Muscle layer of colon (tissue), 2 donors: ENCODE measurements around the gene ZNF771.

Source experiments
- H3K27ac ChIP-seq: one replicate; pipeline ENCODE4 v1.7.0; 2013; ENCODE audit warnings: low read depth, mild to moderate bottlenecking, low read length, moderate library complexity
- H3K27me3 ChIP-seq, 2 donors: one replicate each; pipeline ENCODE4 v1.7.0; 2013; ENCODE audit warnings: low read length in 2 of 2, mild to moderate bottlenecking in 2 of 2; ENCODE audit not compliant: insufficient read depth in 2 of 2, control insufficient read depth in 1 of 2
- H3K36me3 ChIP-seq: one replicate; pipeline ENCODE4 v1.7.0; 2013; ENCODE audit warnings: mild to moderate bottlenecking, low read length; ENCODE audit not compliant: insufficient read depth
- H3K4me1 ChIP-seq: one replicate; pipeline ENCODE4 v1.7.0; 2013; ENCODE audit warnings: mild to moderate bottlenecking, low read length; ENCODE audit not compliant: insufficient read depth
- H3K4me3 ChIP-seq, 2 donors: one replicate each; pipeline ENCODE4 v1.7.0; 2013; ENCODE audit warnings: low read length in 2 of 2, low read depth in 1 of 2, mild to moderate bottlenecking in 1 of 2, moderate library complexity in 1 of 2
- H3K9ac ChIP-seq: one replicate; pipeline ENCODE4 v1.7.0; 2013; ENCODE audit warnings: low read length
- H3K9me3 ChIP-seq: one replicate; pipeline ENCODE4 v1.7.0; 2013; ENCODE audit warnings: mild to moderate bottlenecking, low read length
- donor health status: abdominal sarcoma.
- donor health status: Adenocarcinoma of cecum.

ZNF771 gene

DNA sequence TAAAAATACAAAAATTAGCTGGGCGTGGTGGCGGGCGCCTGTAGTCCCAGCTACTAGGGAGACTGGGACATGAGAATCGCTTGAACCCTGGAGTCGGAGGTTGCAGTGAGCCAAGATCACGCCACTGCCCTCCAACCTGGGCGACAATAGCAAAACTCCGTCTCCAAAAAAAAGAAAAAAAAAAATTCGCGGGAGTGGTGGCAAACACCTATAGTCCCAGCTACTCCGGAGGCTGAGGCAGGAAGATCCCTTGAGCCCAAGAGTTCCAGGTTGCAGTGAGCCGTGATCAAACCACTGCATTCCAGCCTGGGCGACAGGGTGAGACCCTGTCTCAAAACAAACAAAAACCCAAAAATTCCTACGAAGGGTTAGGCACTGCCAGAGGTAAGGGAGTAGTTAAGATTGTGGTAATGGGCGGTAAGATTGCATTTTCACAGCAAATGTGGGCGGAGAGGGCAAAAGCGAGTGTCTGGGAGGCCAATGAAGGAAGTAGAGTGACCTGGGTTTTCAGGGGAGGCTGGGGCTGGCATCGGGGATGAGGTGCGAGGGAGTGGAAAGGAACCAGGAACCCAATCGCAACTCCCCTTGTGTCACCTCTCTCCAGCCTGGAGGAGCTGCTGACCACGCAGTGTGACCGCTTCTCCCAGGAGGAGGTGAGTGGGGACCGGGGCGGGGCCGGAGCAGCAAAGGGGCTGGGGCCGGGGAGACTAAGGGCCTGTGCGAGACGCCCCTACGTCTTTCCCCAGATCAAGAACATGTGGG is 30.2 kb upstream of the ZNF771 start:
- peak overlapping the region; percentile 100 for H3K27ac ChIP-seq
- peaks cover 12% of the 10 kb centered on the region for H3K4me1 ChIP-seq
- H3K27me3 ChIP-seq, result no peaks in the 10 kb centered on the region
- H3K36me3 ChIP-seq, result peaks cover 5% of the 10 kb centered on the region
- H3K9me3 ChIP-seq, result no peaks in the 10 kb centered on the region
- peak overlapping the region; percentile 79 for H3K9ac ChIP-seq
- H3K4me3 ChIP-seq, result peak overlapping the region; percentile 71 to 93

DNA sequence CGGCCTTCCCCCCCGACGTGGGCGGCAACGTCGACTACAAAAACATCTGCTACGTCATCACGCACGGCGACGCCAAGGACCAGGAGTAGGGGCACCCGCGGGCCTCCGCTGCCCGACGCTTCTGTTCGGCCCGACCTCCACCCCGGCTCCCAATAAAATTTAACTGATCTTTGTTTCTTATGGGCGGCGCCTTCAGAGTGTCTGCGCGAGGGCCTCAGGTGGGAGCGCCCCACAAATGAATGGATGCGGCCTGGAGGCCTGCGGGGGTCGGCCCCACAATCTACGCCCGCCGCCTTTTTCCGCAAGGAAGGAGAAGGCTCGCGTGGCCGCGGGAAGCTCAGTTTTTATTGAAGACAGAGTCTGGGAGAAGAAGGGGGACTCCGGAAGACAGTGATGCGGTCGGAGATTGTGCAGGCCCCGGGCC is 29.6 kb upstream of the ZNF771 start:
- Histone ChIP-seq H3K27ac (peak overlapping the region; percentile 100), H3K9ac (peak overlapping the region; percentile 79), H3K9me3 (no peaks in the 10 kb centered on the region), H3K27me3 (no peaks in the 10 kb centered on the region), H3K36me3 (peaks cover 5% of the 10 kb centered on the region), H3K4me3 (peak overlapping the region; percentile 71 to 93), H3K4me1 (peaks cover 12% of the 10 kb centered on the region)

DNA sequence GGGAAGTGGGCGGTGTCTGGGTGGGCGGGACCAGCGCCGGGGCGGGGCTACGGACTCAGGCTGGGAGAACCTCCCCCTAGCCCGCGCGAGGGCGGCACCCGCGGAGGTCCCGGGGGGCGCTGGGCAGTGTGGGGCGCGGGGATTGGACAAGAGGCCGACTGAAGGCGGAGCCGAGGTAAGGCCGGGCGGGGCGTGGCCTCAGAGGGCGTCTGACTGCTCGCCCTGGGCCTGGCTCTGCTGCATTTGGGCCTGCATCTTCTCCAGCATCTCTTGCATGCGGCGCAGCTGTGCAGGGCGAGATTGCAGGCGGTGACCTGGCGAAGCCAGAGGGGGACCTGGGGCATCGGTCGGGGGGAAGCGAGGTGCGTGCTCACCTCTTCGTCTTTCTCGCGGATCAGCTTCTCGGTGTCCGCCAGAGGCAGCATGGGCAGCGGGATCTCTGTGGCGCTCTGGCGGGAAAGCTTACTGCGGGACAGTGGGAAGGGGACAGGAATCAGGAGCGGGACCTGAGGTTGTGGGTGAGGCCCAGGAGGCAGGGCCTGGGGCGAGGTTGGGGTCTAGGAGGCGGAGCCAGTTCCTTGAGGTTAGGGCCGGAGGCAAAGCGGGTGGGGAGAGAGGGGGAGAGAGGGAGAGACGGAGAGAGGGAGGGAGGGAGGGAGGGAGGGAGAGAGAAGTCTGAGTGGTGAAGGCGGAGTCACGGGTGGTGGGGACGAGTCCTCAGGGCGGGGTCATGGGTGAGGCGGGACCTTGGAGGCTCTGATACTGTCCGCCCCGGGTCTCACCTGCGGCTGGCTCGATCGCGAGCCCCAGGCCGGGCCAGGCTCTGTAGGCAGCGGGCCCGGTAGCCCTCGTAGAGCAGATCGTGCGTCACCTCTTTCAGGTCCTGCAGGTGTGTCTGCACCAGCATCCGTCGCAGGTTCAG is 28.9 kb upstream of the ZNF771 start:
- Histone ChIP-seq H3K4me1 (peaks cover 12% of the 10 kb centered on the region), H3K27ac (peak overlapping the region; percentile 100)

DNA sequence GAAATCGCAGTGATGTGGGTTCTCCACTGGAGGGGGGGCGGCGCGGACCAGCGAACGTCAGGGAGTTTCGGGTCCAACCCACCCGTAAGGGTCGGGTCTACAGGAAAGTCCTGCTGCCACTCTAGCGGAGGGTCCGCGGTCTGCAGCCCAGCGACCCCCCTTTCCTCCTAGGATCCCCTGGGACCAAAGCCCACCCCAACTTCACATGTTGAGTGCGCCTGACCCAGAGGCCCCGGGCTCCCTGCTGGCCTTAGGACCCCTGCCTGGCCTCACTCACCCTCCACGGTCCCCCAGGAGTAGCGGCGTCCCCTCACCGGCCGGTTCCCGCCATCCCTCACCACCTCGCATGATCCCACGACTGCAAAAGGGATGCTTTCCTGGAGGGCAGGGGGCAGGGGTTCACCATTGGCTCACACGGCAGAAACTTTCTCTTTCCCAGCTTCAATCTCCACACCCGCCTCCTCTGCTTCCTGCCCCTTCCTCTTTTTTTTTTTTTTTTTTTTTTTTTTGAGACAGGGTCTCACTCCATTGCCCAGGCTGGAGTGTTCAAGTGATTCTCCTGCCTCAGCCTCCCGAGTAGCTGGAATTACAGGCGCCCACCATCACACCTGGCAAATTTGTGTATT is 28.1 kb upstream of the ZNF771 start:
- Histone ChIP-seq H3K36me3 (peaks cover 5% of the 10 kb centered on the region), H3K4me3 (peak overlapping the region; percentile 49 to 93), H3K4me1 (peaks cover 12% of the 10 kb centered on the region), H3K9me3 (no peaks in the 10 kb centered on the region), H3K9ac (peak overlapping the region; percentile 53), H3K27ac (peak overlapping the region; percentile 97), H3K27me3 (no peaks in the 10 kb centered on the region)

More for the DNA sequence above, 28.9 kb upstream of the ZNF771 start:
- H3K4me3 ChIP-seq, result peak overlapping the region; percentile 71 to 93
- no peaks in the 10 kb centered on the region for H3K9me3 ChIP-seq
- H3K27me3 ChIP-seq, result no peaks in the 10 kb centered on the region
- peak overlapping the region; percentile 71 for H3K9ac ChIP-seq
- peaks cover 5% of the 10 kb centered on the region for H3K36me3 ChIP-seq

DNA sequence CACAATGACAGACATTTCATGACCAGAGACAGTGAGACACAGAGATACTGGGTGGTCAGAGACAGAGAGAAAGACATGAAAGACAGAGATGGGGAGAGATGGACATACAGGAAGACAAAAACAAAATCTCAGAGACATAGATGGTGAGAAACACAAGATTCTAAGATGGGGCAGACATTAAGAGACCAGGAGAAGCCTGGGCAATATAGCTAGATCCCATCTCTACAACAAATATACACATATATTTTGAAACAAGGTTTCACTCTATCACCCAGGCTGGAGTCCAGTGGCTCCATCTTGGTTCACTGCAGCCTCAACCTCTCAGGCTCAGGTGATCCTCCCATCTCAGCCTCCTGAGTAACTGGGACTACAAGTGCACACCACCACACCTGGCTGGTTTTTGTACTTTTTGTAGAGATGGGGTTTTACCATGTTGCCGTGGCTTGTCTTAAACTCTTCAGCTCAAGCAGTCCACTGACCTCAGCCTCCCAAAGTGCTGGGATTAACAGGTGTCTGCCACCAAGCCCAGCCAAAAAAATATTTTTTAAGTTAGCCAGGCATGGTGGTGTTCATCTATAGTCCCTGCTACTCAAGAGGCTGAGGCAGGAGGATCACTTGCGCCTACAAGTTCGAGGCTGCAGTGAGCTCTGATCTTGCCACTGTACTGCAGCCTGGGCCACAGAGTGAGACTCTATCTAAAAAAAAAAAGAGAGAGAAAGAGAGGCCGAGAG is 27.2 kb upstream of the ZNF771 start:
- H3K27ac ChIP-seq, result no peak overlapping the region
- H3K9ac ChIP-seq, result no peak overlapping the region
- H3K27me3 ChIP-seq, result no peaks in the 10 kb centered on the region

DNA sequence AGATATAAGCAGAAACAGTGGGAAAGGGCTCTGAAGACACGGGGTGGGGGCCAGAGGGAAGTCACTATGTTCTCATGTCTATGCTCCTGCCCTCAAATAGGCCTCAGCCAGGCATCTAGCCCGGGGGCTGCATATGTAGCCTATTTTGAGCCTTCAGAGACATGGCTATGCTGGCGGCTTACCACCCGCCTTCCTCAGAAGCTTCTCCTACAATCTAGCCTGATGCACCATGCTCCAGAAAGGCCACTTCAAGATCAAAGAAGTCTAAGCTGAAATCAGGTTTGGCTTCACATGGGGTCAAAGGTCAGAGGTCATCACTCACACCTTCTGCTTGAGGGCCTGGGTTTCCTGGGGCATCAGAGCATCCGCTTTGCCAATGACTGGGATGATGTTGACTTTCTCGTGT is 26.6 kb upstream of the ZNF771 start:
- H3K27ac ChIP-seq, result no peak overlapping the region
- peaks cover 5% of the 10 kb centered on the region for H3K36me3 ChIP-seq
- peaks cover 12% of the 10 kb centered on the region for H3K4me1 ChIP-seq
- no peaks in the 10 kb centered on the region for H3K9me3 ChIP-seq
- no peak overlapping the region for H3K9ac ChIP-seq
- H3K4me3 ChIP-seq, result no peak overlapping the region
- H3K27me3 ChIP-seq, result no peaks in the 10 kb centered on the region

More for the DNA sequence above, 27.2 kb upstream of the ZNF771 start:
- H3K4me1 ChIP-seq, result peaks cover 12% of the 10 kb centered on the region
- H3K9me3 ChIP-seq, result no peaks in the 10 kb centered on the region
- H3K4me3 ChIP-seq, result no peak overlapping the region
- H3K36me3 ChIP-seq, result peaks cover 5% of the 10 kb centered on the region

DNA sequence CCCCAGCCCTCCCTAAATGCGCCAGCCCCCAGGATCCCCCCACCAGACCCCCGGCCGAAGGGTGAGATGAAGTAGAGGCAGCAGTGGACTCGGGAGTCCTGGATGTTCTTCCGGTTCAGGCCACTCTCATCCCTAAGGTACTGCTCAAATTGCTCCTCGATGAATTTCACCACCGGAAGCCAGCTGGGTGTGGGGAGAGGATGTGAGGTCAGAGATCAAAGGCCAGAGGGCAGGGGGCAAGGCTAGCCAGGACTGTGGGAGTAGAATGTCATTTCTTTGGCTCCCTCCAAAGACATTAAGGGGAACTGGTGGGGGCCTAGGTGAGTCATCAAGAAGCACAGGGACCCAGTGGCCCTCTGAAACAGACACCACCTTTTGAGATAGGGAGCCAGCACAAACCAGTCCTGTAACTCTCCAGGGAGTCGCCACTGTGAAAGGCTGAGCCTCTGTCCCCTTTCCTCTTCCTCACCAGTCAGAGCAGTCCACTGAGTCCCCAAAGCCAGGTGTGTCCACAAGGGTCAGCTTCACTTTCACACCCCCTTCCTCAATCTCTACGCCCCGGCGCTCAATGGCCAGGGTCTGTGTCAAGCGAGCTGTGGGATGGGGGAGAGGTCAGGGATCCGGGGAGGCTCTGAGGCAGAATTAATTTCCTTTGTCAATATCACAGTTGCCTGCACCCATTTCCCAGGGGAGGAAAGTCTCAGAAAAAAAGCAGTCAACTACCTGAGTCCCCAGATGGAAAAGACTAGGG is 25.9 kb upstream of the ZNF771 start:
- peaks cover 5% of the 10 kb centered on the region for H3K36me3 ChIP-seq
- H3K9ac ChIP-seq, result no peak overlapping the region
- H3K9me3 ChIP-seq, result no peaks in the 10 kb centered on the region
- peaks cover 12% of the 10 kb centered on the region for H3K4me1 ChIP-seq
- no peaks in the 10 kb centered on the region for H3K27me3 ChIP-seq
- no peak overlapping the region for H3K4me3 ChIP-seq
- no peak overlapping the region for H3K27ac ChIP-seq

DNA sequence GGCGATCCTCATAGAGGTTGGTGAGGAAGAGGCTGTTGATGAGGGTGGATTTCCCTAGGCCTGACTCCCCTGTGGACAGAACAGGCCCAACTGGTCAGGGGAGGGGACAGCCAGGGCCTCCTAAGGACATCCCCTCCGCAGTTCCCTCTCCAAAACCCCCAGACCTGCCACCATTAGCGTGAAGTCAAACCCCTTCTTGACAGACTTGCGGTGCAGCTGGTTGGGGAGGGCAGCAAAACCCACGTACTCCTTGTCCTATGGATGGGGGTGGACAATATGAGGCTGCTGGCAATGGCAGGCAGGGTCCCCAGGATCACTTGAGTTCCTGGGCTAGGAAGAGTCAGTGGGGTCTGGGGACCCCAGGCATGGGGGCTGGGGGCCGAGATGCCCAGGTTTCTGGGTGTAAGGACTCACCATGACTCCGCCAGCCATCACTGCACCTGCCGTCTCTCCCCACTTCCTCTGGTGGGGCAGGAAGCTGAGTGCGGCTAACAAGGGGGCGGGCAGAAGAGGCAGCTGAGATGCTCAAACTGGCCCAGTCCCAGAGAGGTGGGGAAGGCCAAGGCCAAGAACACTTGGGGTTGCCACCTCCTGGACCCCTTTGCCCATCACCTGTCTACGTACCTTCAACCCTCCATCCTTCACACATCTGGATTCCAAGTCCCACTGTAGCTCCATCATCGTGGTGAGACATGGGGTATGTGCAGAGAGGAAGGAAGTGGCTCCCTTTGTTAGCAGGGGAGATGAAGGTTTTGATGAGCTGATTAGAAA is 25.1 kb upstream of the ZNF771 start, which contains the start of gene SEPTIN1:
SEPTIN1 (minus strand) TSS at position 451 of the 771 bp plus-strand sequence; CDS start at position 432, 19 bp downstream.
- H3K36me3 ChIP-seq, result peaks cover 5% of the 10 kb centered on the region
- no peak within 1 kb of the TSS for H3K27ac ChIP-seq
- peaks cover 7% of the 10 kb centered on the region for H3K4me1 ChIP-seq
- H3K27me3 ChIP-seq, result no peaks in the 10 kb centered on the region
- H3K4me3 ChIP-seq, result no peak within 1 kb of the TSS
- H3K9ac ChIP-seq, result no peak within 1 kb of the TSS
- H3K9me3 ChIP-seq, result no peaks in the 10 kb centered on the region

DNA sequence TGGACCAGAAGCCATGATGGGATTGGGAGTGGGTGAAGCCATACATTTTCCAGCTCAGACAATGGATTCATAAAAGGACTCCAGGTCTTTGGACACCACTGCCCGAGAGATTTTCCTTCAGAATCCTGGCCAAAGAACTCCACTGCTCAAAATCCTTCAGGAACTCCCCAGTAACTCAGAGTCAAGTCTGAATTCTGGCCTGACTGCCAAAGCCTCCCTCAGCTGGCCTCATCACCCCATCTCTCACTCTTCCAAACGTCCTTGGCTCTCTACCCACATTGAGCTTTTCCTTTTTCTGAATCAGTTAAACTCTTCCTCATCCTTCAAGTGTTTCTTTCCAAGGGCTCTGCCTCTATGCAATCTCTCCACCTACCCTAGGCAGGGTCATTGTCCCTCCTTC is 23.9 kb upstream of the ZNF771 start:
- Histone ChIP-seq H3K9me3 (no peaks in the 10 kb centered on the region), H3K4me1 (peaks cover 5% of the 10 kb centered on the region), H3K4me3 (no peak overlapping the region), H3K27ac (no peak overlapping the region), H3K9ac (no peak overlapping the region), H3K36me3 (peaks cover 5% of the 10 kb centered on the region), H3K27me3 (no peaks in the 10 kb centered on the region)
